GM21526 (cell line): ENCODE data around the gene FKTN.
"Not testable (repeated sequence)": the region's sequence is repeated elsewhere in the genome, so short reads cannot be mapped to it uniquely, and the experiment has no call there.

ENCODE experiments used
- ATAC-seq: cut with Tn5 transposase; IDR thresholded peaks from one replicate; pipeline ENCODE4 v1.9.1; 2021; ENCODE audit warnings: moderate library complexity; ENCODE audit not compliant: unreplicated experiment, low FRiP score

The FKTN gene

DNA sequence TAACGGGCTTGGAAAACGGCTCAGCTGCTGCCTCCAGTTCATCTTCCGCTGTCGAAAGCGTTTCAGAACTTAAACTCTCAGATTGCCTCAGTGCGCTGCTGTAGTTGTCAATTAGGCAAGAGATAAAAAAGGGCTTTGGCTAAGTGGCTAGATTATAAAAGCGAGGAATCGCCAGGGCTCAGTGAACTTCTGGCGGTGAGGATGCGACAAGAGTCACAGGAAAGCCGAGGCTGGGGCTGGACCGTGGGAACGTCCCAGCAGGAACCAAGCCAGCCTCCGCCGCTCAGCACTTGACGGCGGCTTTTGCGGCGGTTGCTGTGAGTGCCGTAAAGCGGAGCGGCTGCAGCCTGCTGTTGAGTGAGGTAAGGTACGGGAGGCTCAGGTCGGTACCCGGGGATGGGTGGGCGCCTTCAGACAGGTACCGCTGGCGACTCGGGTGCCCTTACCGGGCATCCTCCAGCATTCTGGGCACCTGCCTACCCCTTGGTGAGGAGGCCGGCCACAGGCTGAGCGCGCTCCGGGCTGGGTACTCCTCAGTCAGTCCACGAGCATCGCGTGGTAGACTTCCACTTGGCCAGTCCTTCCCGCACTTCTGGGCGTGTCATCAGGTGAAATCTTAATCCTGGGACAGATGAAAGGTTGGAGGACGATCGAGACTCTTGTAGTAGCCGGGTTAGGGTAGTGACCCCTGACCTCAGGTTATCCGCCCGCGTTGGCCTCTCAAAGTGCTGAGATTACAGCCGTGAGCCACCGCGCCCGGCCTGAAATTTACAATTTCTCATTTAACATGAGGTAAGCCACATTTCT is at the start of gene FKTN:
TSS of gene FKTN (plus strand) at position 328 of the 807 bp plus-strand sequence. CDS start 16,902 bp downstream, outside the sequence.
- peak; percentile 94 for ATAC-seq

- ATAC-seq: no peak
Measured at GRCh38 chr9:105508530-105508929, 49.4 kb upstream of the FKTN start.

GRCh38 chr9:105510024-105510423 is 47.9 kb upstream of the FKTN start:
- ATAC-seq: peak; percentile 65

DNA sequence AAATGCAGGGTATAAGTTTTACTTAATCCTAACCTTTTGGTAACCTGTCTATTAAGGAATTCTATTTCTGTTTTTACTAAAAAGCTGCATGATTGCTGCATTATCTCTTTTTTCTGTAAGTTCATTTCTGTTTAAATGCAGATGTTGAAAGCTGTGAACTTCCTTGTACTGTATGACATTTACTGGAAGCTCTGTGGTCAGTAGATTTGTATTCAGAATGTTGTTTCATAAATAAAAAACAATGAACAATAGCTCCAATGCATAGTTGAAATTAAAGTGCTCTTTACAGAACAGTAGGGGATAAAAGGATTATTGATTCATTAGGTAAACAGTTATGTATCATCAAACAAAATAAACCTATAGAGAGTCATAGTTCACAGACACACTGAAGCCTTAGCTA is 46.5 kb upstream of the FKTN start:
- ATAC-seq: no peak

- ATAC-seq: no peak
Measured at GRCh38 chr9:105515811-105516413, 42.0 kb upstream of the FKTN start.

DNA sequence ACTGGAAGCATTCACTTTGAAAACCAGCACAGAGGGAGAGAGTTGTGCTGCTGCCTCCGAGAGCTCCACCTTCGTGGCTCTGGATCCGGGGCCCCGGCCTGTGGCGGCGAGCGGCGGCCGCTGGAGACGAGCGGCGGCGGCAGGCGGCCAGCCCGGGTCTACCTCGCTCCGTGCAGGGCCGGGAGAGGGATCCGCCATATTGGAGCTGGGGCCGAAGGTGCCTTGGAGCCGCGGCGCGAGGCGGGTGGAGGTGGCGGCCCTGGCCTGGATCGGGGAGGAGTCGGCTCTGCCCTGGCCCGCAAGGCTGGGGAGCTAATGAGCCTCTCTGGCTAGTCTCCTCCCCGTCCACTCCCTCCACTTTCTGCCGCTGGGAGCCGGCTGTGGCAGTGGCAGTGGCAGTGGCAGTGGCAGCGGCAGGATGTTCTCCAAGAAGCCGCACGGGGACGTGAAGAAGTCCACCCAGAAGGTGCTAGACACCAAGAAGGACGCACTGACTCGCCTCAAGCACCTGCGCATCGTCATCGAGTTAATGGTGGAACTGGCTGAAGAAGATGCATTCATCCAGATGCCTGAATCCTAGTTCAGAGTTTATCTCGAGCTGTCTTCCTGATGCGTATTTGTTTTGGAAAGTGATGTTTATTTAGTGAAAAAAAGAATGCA is 38.1 kb upstream of the FKTN start:
- peak; percentile 59 for ATAC-seq

- ATAC-seq: not testable (repeated sequence)
Measured at GRCh38 chr9:105520992-105521391, 36.9 kb upstream of the FKTN start.

DNA sequence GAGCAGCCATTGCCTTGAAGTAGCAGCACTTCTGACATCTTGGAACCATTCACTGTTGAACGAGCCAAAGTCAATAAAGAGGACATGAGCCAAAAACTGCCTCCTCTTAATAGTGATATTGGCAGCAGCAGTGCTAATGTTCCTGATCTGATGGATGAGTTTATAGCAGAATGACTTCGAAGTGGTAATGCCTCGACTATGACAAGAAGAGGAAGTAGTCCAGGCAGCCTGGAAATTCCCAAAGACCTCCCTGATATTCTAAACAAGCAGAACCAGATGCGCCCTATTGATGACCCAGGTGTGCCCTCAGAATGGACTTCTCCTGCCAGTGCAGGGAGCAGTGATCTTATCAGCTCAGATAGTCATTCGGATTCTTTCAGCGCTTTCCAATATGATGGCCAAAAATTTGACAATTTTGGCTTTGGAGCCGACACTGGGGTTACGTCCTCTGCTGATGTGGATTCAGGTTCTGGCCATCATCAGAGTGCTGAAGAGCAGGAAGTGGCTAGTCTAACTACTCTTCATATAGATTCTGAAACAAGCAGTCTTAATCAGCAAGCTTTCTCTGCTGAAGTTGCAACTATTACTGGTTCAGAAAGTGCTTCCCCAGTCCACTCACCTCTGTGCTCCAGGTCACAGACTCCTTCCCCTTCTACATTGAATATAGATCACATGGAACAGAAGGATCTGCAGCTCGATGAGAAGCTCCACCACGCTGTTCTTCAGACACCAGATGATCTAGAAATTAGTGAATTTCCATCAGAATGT is 35.1 kb upstream of the FKTN start:
- ATAC-seq: peak; percentile 93

GRCh38 chr9:105531530-105531929 is 26.4 kb upstream of the FKTN start:
- no peak for ATAC-seq

DNA sequence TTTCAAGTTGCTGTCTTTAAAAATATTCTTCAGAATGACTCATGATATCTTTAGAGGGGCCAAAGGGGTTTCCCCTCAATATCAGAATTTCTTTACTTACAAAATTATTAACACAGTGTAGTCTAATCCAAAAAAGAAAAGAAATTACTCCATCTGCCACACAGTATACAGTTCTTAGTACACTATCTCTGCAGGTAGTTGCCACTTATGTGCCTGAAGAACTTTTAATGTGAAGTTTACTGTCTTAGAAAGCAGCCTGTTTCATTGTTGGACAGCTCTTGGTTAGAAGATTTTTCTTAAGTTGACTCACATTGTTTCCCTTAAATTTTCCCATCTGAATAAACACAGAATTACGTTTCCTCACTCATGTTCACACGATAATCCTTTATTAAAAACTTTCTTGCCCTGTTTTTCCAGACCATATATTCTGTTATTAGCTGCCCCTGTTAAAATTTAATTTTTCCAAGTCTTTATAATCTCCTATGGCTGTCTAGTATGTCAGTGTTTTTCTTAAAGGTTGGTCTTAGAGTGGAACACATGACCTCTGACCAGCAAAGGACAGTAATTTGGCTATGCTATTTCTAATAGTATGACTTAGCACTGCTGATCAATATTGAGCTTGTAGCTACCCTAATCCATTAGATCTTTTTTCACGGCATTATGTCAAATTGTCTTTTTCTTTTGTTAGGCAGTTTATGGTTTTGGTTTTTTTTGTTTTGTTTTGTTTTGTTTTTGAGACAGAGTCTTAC is 21.8 kb upstream of the FKTN start:
- peak; percentile 55 for ATAC-seq

DNA sequence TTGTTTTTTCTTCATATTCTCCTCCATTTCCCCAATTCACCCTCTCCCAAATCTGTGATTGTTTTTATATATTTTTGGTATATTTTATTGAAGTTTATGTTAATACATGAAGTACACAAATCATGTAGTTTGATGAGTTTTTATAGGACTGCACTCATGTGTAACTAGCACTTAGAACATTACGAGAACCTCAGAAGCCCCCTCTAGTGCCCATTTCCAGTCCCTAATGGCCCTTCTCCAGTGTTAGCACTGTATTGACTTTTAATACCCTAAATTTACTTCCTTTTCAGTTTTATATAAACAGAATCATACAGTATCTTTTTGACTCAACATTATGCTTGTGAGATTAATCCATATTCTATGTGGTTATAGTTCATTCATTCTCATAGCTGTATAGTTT is 18.5 kb upstream of the FKTN start:
- ATAC-seq: no peak

GRCh38 chr9:105541838-105542237 is 16.1 kb upstream of the FKTN start:
- ATAC-seq: peak; percentile 90

DNA sequence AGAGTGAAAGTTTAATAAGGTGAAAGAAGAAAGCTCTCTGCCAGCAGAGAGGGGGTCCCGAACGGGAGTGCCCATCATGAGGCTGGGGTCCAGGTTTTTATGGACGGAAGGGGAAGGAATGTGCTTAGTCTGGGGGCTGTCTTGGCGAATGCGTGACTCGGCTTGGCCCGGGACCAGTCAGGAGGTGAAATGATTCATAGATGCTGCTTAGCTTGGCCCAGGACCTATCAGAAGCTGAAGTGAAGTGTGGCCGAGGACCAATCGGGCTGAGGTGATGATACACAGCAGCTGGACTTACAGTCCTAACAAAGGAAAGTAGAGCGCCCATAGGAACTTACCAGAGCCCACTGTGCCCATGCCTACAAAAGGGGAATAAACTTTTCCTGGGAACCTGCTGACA is 3.9 kb upstream of the FKTN start:
- no peak for ATAC-seq

GRCh38 chr9:105572455-105572854 is 14.5 kb downstream of the FKTN start:
- no peak for ATAC-seq

DNA sequence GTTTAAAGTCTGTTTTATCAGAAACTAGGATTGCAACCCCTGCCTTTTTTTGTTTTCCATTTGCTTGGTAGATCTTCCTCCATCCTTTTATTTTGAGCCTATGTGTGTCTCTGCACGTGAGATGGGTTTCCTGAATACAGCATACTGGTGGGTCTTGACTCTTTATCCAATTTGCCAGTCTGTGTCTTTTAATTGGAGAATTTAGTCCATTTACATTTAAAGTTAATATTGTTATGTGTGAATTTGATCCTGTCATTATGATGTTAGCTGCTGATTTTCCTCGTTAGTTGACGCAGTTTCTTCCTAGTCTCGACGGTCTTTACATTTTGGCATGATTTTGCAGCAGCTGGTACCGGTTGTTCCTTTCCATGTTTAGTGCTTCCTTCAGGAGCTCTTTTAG is 22.0 kb downstream of the FKTN start:
- ATAC-seq: not testable (repeated sequence)

- ATAC-seq: not testable (repeated sequence)
Measured at GRCh38 chr9:105581550-105581949, 23.6 kb downstream of the FKTN start.

DNA sequence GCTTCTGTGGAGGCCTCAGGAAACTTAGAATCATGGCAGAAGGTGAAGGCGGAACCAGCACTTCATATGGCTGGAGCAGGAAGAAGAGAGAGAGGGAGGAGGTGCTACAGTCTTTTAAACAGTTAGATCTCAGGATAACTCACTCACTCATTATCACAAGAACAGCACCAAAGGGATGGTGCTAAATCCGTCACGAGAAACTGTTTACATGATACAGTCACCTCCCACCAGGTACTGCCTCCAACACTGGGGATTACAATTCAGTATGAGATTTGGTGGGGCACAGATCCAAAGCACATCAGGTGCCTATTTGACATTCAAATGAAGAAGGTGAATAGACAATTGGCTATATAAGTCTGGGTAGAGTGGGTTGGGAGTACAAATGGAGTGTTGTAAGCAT is 35.2 kb downstream of the FKTN start:
- ATAC-seq: no peak

GRCh38 chr9:105608721-105609598 is 51.0 kb downstream of the FKTN start:
- ATAC-seq: peak; percentile 79

- ATAC-seq: no peak
Measured at GRCh38 chr9:105621001-105621400, 63.1 kb downstream of the FKTN start.
